Mucosa of stomach (tissue), 1 donor: ENCODE data around the gene STX16.

ENCODE experiments used
- H3K27me3 ChIP-seq: one replicate; pipeline ENCODE4 v1.7.0; 2013; ENCODE audit warnings: mild to moderate bottlenecking, low read length; ENCODE audit not compliant: control insufficient read depth, insufficient read depth
- H3K36me3 ChIP-seq: one replicate; pipeline ENCODE4 v1.7.0; 2013; ENCODE audit warnings: low read length; ENCODE audit not compliant: control insufficient read depth, insufficient read depth
- H3K4me1 ChIP-seq: one replicate; pipeline ENCODE4 v1.7.0; 2013; ENCODE audit warnings: mild to moderate bottlenecking, low read length; ENCODE audit not compliant: control insufficient read depth, insufficient read depth
- H3K4me3 ChIP-seq: one replicate; pipeline ENCODE4 v1.7.0; 2013; ENCODE audit warnings: low read length
- H3K9ac ChIP-seq: one replicate; pipeline ENCODE4 v1.7.0; 2013; ENCODE audit warnings: mild to moderate bottlenecking, low read length, moderate library complexity
- H3K9me3 ChIP-seq: one replicate; pipeline ENCODE4 v1.7.0; 2013; ENCODE audit warnings: mild to moderate bottlenecking, low read length, moderate library complexity; ENCODE audit not compliant: control insufficient read depth
- donor health status: Pancreatic carcinoma.

Gene STX16

DNA sequence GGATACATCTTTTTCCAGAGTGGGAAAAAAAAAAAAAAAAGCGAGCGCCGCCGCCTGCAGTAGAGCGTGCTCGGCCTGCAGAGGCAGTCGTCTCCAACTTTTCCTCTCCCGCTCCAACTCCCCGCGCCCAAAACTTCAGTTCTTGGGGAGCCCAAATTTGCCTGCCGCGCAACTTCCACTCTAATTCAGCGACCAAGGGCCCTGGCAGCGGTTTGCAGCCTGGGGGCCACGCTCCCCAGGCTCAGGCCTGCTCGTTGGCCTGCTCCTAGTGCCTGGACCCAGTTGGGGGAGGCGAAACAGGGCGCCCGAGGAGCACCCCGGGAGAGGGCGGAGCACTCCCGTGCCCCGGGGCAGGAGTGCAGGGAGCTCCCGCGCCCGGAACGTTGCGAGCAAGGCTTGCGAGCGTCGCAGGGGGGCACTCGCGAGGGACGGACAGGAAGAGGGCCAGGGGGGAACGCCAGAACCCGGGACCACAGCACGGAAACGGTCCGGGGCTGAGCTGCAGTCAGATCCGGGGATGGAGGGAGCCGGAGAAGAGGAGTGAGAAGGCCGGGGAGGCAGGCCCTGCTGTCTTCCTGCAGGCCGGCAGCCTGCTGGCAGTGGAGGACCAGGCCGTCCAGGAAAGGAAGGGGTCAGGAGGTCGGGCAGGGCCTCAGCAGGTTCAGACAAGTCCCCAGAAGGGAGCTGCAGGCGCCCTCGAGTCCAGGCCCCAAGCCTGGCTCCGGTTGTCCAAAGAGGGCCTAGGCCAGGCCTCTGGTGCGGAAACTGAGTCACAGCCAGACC is at the start of gene STX16:
Gene STX16 (plus strand): TSS at position 508 of the 783 bp plus-strand sequence. CDS start 724 bp downstream, outside the sequence.
- Histone ChIP-seq H3K4me3 (peak within 1 kb of the TSS; percentile 98), H3K4me1 (peaks cover 10% of the 10 kb centered on the region), H3K27me3 (no peaks in the 10 kb centered on the region), H3K9me3 (no peaks in the 10 kb centered on the region), H3K36me3 (no peaks in the 10 kb centered on the region), H3K9ac (peak within 1 kb of the TSS; percentile 99)

DNA sequence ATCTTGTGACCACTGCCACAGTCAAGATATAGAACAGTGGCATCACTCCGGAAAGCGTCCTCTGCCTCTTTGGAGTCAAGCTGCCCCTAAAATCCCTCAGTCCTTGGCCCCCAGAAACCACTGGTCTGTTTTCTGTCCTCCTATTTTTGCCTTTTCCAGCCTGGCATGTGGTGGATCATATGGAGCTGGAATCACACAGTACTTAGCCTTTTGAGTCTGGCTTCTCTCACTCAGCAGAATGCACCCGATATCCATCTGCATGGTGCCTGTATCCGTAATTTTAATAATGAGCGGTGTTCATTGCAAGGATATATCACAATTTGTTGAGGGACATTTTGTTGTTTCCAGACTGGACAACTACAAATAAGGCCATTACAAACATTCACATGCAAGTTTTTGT is 49.0 kb upstream of the STX16 start:
- Histone ChIP-seq H3K27me3 (no peaks in the 10 kb centered on the region), H3K9ac (no peak overlapping the region), H3K9me3 (no peaks in the 10 kb centered on the region), H3K36me3 (no peaks in the 10 kb centered on the region), H3K4me3 (no peak overlapping the region), H3K4me1 (no peaks in the 10 kb centered on the region)

DNA sequence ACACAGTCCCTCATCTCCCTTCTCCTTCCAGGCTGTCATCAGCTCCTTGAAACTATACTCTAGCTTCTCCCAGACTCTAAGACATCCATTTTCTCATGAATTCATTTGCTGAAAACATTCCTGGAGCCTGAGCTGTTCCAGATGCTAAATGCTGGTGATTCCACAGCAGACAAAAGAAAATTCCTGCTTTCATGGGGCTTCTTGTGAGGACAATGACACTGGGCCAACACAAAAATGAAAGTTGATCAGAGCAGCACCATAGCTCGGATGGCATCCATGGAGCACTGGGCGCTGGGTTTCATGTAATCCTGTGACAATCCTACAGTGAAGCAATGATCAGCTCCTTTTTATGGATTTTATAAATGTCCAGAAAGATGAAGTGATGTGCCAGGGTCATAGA is 47.4 kb upstream of the STX16 start:
- no peaks in the 10 kb centered on the region for H3K9me3 ChIP-seq

DNA sequence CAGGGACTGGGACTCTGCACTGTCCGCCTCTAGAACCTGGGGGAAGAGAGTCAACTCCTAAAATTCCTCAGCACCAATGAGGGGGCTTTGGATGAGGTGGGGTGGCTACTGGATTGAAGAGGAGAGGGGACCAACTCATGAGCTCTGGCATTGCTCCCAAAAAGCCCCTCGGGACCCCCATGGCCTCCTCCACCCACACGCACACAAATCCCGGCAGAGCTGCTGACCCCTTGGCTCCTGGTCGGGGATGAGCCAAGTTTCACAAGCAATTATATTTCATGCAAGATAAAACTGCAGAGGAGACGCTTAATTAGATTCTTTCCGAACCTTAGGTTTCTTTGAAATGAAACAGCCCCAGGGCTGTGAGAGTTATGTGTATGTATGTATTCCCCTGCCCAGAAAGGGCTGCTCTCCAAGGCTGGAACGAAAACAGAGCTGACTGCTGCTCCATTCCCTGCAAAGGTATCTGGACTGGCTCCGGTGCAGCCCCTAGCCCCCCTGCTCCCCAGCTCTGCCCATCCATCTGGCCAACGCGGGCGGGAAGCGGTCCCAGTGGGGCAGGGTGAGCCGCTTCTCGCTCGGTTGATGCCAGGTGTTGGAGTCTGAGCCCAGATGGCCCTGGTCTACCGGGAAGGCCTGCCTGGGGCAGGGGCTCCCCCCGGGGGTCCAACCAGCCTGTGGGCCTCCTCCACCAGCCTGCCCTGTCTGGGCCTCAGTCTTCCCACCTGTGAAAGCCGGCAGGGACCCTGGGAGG is 46.8 kb upstream of the STX16 start:
- H3K4me1 ChIP-seq, result no peaks in the 10 kb centered on the region
- no peaks in the 10 kb centered on the region for H3K36me3 ChIP-seq
- no peak overlapping the region for H3K9ac ChIP-seq
- no peaks in the 10 kb centered on the region for H3K9me3 ChIP-seq
- no peak overlapping the region for H3K4me3 ChIP-seq
- H3K27me3 ChIP-seq, result no peaks in the 10 kb centered on the region

More for the DNA sequence above, 47.4 kb upstream of the STX16 start:
- Histone ChIP-seq H3K4me1 (no peaks in the 10 kb centered on the region), H3K4me3 (no peak overlapping the region), H3K27me3 (no peaks in the 10 kb centered on the region), H3K9ac (no peak overlapping the region), H3K36me3 (no peaks in the 10 kb centered on the region)

DNA sequence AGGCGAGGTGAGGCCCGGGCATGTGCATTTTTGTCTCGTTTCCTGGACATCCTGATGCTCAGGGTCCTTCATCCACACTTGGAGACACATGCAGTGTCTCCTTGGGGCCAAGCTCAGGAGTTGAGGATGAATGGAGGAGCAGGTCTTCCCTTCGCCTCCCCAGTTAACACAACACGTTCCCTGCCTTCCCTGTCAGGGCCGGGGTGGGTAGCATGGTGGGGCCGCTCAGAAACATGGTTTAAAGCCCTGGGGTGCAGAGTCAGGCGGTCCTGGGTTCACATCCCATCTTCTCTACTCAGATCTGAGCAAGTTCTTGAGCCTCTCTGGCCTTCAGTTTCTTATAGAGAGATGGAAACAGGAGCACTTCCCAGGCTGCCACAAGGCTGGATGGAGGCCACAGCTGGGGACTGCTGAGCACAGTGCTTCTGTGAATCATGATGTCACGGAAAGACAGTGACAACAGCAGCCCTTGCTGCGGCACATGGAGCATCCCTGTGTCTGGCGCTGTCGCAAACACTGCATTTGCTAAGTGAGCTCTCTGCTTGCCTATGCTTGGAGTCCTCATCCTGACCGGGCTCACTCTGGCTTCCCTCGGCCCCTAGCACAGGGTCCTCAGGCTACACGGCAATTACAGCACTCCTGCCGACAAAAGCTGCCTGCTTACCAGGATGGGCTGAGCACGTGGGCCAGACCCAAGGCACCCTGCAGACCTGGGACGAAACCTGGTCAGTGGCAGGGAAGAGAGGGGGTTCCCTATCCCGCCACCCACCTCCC is 45.6 kb upstream of the STX16 start:
- no peak overlapping the region for H3K9ac ChIP-seq
- H3K9me3 ChIP-seq, result no peaks in the 10 kb centered on the region
- no peaks in the 10 kb centered on the region for H3K4me1 ChIP-seq
- no peaks in the 10 kb centered on the region for H3K36me3 ChIP-seq
- no peak overlapping the region for H3K4me3 ChIP-seq
- H3K27me3 ChIP-seq, result no peaks in the 10 kb centered on the region

GRCh38 chr20:58606184-58606583 is 44.9 kb upstream of the STX16 start:
- Histone ChIP-seq H3K36me3 (no peaks in the 10 kb centered on the region), H3K9ac (no peak overlapping the region), H3K9me3 (no peaks in the 10 kb centered on the region), H3K27me3 (no peaks in the 10 kb centered on the region), H3K4me1 (no peaks in the 10 kb centered on the region), H3K4me3 (no peak overlapping the region)

GRCh38 chr20:58608096-58608840 is 42.8 kb upstream of the STX16 start:
- Histone ChIP-seq H3K27me3 (no peaks in the 10 kb centered on the region), H3K9ac (no peak overlapping the region), H3K36me3 (no peaks in the 10 kb centered on the region), H3K4me1 (peaks cover 6% of the 10 kb centered on the region), H3K4me3 (no peak overlapping the region), H3K9me3 (no peaks in the 10 kb centered on the region)

DNA sequence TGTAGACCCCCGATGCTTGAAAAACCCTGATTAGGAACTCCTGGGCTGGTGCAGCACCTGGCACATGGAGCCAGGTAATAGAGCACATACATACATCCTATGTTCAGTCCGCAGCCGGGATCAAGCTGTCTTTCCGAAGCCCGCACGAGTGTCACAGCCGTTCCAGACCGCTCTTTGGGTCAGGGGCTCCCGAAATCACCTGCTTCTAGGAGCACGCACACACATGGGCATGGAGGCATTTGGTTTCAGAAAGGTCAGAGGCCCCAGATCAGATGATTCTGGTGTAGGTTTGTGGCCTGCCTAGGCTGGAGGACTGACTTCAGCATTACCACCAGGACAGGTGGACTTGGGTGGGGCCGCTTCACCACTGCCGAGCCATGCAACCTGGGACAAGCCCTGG is 42.1 kb upstream of the STX16 start:
- Histone ChIP-seq H3K27me3 (no peaks in the 10 kb centered on the region), H3K9me3 (no peaks in the 10 kb centered on the region), H3K4me1 (peaks cover 6% of the 10 kb centered on the region), H3K9ac (no peak overlapping the region), H3K36me3 (no peaks in the 10 kb centered on the region), H3K4me3 (no peak overlapping the region)

DNA sequence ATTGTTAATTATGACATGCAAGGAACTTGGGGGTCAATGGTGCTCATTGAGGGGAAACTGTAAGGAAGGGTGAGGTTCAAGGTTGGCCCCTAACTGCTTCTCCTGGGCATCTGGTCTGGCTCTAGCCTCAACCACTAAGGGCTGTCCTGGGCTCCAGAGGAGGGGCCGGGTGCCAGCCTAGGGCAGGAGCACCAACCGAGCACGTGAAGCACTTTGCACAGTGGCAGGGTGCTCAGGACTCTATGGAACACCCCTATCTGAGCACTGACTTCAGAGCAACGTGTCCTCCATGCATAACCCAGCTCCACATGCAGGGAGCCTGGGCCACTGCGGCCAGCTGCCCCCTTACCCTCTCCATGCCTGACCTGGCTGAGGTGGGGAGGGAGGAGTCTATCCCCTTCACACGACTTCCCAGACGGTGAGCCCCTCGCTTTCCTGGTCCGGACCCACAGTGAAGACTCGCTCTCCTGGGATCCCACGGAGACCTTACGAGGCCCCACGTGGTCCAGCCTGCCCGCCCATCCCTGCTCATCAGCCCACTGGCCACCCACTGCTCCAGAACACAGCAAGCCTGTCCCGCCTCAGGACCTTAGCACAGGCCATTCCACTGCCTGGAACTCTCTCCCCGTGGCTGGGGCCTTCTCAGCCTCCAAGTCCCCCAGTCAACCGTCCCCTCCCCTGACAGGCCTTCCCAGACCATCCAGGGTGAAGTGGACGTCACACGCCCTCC is 40.8 kb upstream of the STX16 start:
- Histone ChIP-seq H3K9ac (no peak overlapping the region), H3K4me1 (peaks cover 6% of the 10 kb centered on the region), H3K9me3 (no peaks in the 10 kb centered on the region), H3K36me3 (no peaks in the 10 kb centered on the region), H3K4me3 (no peak overlapping the region), H3K27me3 (no peaks in the 10 kb centered on the region)

GRCh38 chr20:58610811-58611210 is 40.3 kb upstream of the STX16 start:
- Histone ChIP-seq H3K9ac (no peak overlapping the region), H3K27me3 (no peaks in the 10 kb centered on the region), H3K4me1 (peaks cover 6% of the 10 kb centered on the region), H3K4me3 (no peak overlapping the region), H3K36me3 (no peaks in the 10 kb centered on the region), H3K9me3 (no peaks in the 10 kb centered on the region)
